ENCODE results near the gene PTRH1. TPM values are rescaled to one million over a fixed set of nuclear protein-coding genes. Genes with fewer than 3 reads are reported as not detected.

The PTRH1 gene
- total and polyA plus RNA-seq, 2 of the 4 experiments (the other 2 are of a cell fraction) = 5.4 to 14.8 TPM

- Histone ChIP-seq H2AFZ (replicated peaks; ENCODE audit: low read length, poor library complexity) (no peak overlapping the region), H3K4me2 (ENCODE audit: low read depth, low read length) (no peak overlapping the region), H4K20me1 (ENCODE audit: insufficient read depth, low read length) (no peaks in the 10 kb centered on the region), H4K8ac (ENCODE audit: low read depth in 2 of 2, low read length in 2 of 2) (no peak overlapping the region), H2BK20ac (ENCODE audit: low read depth, low read length) (no peak overlapping the region), H2BK5ac (ENCODE audit: low read depth, low read length, poor library complexity, severe bottlenecking) (no peak overlapping the region), H4K5ac (ENCODE audit: low read depth, low read length) (no peak overlapping the region), H3K18ac (ENCODE audit: low read depth, low read length) (no peak overlapping the region), H3K9me1 (ENCODE audit: insufficient read depth, low read length) (no peaks in the 10 kb centered on the region), H3K27ac (ENCODE audit: insufficient read depth, low read length) (no peak overlapping the region), H2AK5ac (ENCODE audit: low read depth, low read length) (no peak overlapping the region), H3K9ac (ENCODE audit: low read depth, low read length) (no peak overlapping the region), H3K4me1 (ENCODE audit: control insufficient read depth, insufficient read depth, low read length) (no peaks in the 10 kb centered on the region), H3K4me3 (ENCODE audit: insufficient read depth, low read depth, low read length) (no peak overlapping the region), H3K56ac (ENCODE audit: extremely low read depth, insufficient read depth, low read length) (no peak overlapping the region), H2BK120ac (ENCODE audit: low read depth, low read length) (no peak overlapping the region), H3K36me3 (ENCODE audit: control insufficient read depth, insufficient read depth, low read length) (no peaks in the 10 kb centered on the region), H3K23ac (ENCODE audit: low read depth, low read length) (no peak overlapping the region), H3K9me3 (ENCODE audit: control insufficient read depth, insufficient read depth, low read length) (no peaks in the 10 kb centered on the region), H3K79me1 (ENCODE audit: low read depth in 1 of 2, low read length in 2 of 2) (no peaks in the 10 kb centered on the region), H3K4ac (ENCODE audit: low read depth, low read length) (no peak overlapping the region), H3K14ac (replicated peaks; ENCODE audit: low read depth, low read length) (no peak overlapping the region), H2AK9ac (replicated peaks; ENCODE audit: low read depth, low read length, poor library complexity) (no peak overlapping the region), H3K27me3 (ENCODE audit: control insufficient read depth, insufficient read depth, low read length) (no peaks in the 10 kb centered on the region; the same call in 1 of the 2 replicates), H4K91ac (ENCODE audit: insufficient read depth, low read depth, low read length) (no peak overlapping the region), H2BK15ac (ENCODE audit: low read depth, low read length) (no peak overlapping the region)
- POLR2A ChIA-PET (ENCODE audit: unreplicated experiment) = no interaction called here
- dilution Hi-C loops (cut with HindIII; ENCODE audit: low sequenced_read_pairs, unreplicated experiment) (no loop called here), intact Hi-C loops (cut with micrococcal nuclease) (no loop called here), in situ Hi-C loops (cut with MboI; ENCODE audit: low sequenced_read_pairs) (no loop called here)
- BruUV-seq (replicated peaks) = no TSS peak
- CTCF ChIA-PET = no interaction called here
- TF ChIP-seq CTCF (conservative IDR thresholded peaks at IDR 0.05; ENCODE audit: low read depth, low read length) (no peak), SMC3 (IDR thresholded peaks at IDR 0.05; ENCODE audit: low read depth, low read length) (no peak), MXI1 (IDR thresholded peaks at IDR 0.05; ENCODE audit: borderline replicate concordance, low read depth, low read length) (no peak), POLR2A (IDR thresholded peaks at IDR 0.05; ENCODE audit: low read depth, low read length) (no peak), MAZ (IDR thresholded peaks at IDR 0.05; ENCODE audit: borderline replicate concordance, low read depth, low read length) (no peak), CEBPB (IDR thresholded peaks at IDR 0.05; ENCODE audit: low read depth, low read length) (no peak), NFE2L2 (IDR thresholded peaks at IDR 0.05; ENCODE audit: low read depth, low read length) (no peak), RFX5 (IDR thresholded peaks at IDR 0.05; ENCODE audit: low read depth, low read length) (no peak), CHD1 (IDR thresholded peaks at IDR 0.05; ENCODE audit: low read depth, low read length) (no peak), FOS (IDR thresholded peaks at IDR 0.05; ENCODE audit: low read depth, low read length) (no peak), ELK1 (IDR thresholded peaks at IDR 0.05; ENCODE audit: borderline replicate concordance, low read depth, low read length) (no peak), USF2 (IDR thresholded peaks at IDR 0.05; ENCODE audit: low read depth, low read length) (no peak), BHLHE40 (IDR thresholded peaks at IDR 0.05; ENCODE audit: low read depth, low read length) (no peak), MAFK (IDR thresholded peaks at IDR 0.05; ENCODE audit: low read depth, low read length) (no peak), RAD21 (IDR thresholded peaks at IDR 0.05; ENCODE audit: low read length) (no peak), RCOR1 (IDR thresholded peaks at IDR 0.05; ENCODE audit: insufficient replicate concordance, low read length) (no peak)
- WGBS, 2 experiments (ENCODE audit: extremely low coverage in 2 of 2, insufficient read length in 1 of 2) = 67% methylated on average over 3 of the region's 12 CpGs; no CpG with 5 or more reads in 1 of the 2 experiments
- ATAC-seq (ENCODE audit: low read depth) = no peak
- DNase-seq = no peak
Observed at GRCh38 chr9:127705577-127706379, 9.7 kb downstream of the PTRH1 start.

Measured in IMR-90 (cell line).